Endothelial cell of umbilical vein (primary cell): ENCODE measurements around the gene IGFBP6. TPM values are rescaled to one million over a fixed set of nuclear protein-coding genes. Genes with fewer than 3 reads are reported as not detected.

Source experiments
- BruUV-seq: library from RNA; stranded (reverse); fragments of 400-500 nt; replicated peaks from 2 replicates; lab custom pipeline; 2021; lab: Mats Ljungman, UMichigan
- CTCF ChIA-PET: fragments of 300-600, 350-600 bp; sonication (Branson Sonifier 250); formaldehyde crosslinking; loops from one replicate; lab custom pipeline; 2021; ENCODE audit warnings: antibody characterized with exemption, inconsistent platforms; lab: Charles Lee
- POLR2A ChIA-PET: fragments of 300-600, 350-600 bp; sonication (Branson Sonifier 250); formaldehyde crosslinking; loops from one replicate; lab custom pipeline; 2021; ENCODE audit warnings: antibody characterized with exemption, inconsistent platforms; lab: Charles Lee
- DNase-seq: peaks from one replicate; pipeline ENCODE4 v3.0.0-alpha.2; 2011; ENCODE audit warnings: low read depth, low spot score
- FAIRE-seq: peaks from 2 replicates; lab custom pipeline; 2011; peaks lifted over from hg19 to GRCh38; lab: Jason Lieb, UNC
- H2AFZ ChIP-seq: 2 replicates; pipeline ENCODE4 v1.6.0; 2012; ENCODE audit warnings: low read depth, low read length, control low read depth, inconsistent platforms
- H3K27ac ChIP-seq: 2 replicates; pipeline ENCODE4 v1.5.1; 2011; ENCODE audit warnings: low read depth, mild to moderate bottlenecking, control low read depth, low read length, moderate library complexity; ENCODE audit not compliant: insufficient read depth
- H3K27me3 ChIP-seq, 2 experiments: 2 replicates each; pipeline versions ENCODE4 v1.6.0 to v1.6.1; 2011; ENCODE audit warnings: low read length in 2 of 2, mixed read lengths in 1 of 2; ENCODE audit not compliant: control insufficient read depth in 2 of 2, insufficient read depth in 2 of 2
- H3K36me3 ChIP-seq, 2 experiments: 2 replicates in 1 of 2; 3 replicates in 1 of 2; pipeline ENCODE4 v1.5.1; 2011; ENCODE audit warnings: low read length in 2 of 2, mild to moderate bottlenecking in 1 of 2, moderate library complexity in 1 of 2; ENCODE audit not compliant: control insufficient read depth in 2 of 2, insufficient read depth in 2 of 2; ENCODE audit errors: extremely low read depth in 1 of 2
- H3K4me1 ChIP-seq: 3 replicates; pipeline ENCODE4 v1.5.1; 2011; ENCODE audit warnings: mild to moderate bottlenecking, low read length; ENCODE audit not compliant: control insufficient read depth, insufficient read depth; ENCODE audit errors: extremely low read depth
- H3K4me2 ChIP-seq: 2 replicates; pipeline ENCODE4 v1.6.1; 2011; ENCODE audit warnings: low read length, control low read depth, mixed read lengths; ENCODE audit not compliant: insufficient read depth
- H3K4me3 ChIP-seq, 3 experiments: fragments of 200-600 bp in 1 of 3; sonication (generic), shearing (Covaris generic) in 1 of 3; replicated peaks in 1 of 3; 2 replicates each; pipeline ENCODE4 v1.5.1; 2011 to 2016; ENCODE audit warnings: control low read depth in 3 of 3, low read length in 3 of 3, mild to moderate bottlenecking in 2 of 3, inconsistent platforms in 1 of 3, low read depth in 1 of 3, moderate library complexity in 1 of 3; ENCODE audit not compliant: insufficient read depth in 1 of 3
- H3K79me2 ChIP-seq: 2 replicates; pipeline ENCODE4 v1.6.0; 2012; ENCODE audit warnings: low read length, inconsistent platforms; ENCODE audit not compliant: control insufficient read depth, insufficient read depth
- H3K9ac ChIP-seq: replicated peaks from 2 replicates; pipeline ENCODE3; 2011; ENCODE audit warnings: low read length, control low read depth; ENCODE audit not compliant: insufficient read depth; ENCODE audit errors: extremely low read depth
- H3K9me1 ChIP-seq: replicated peaks from 3 replicates; pipeline ENCODE4 v1.6.0; 2011; ENCODE audit warnings: mild to moderate bottlenecking, low read length; ENCODE audit not compliant: control insufficient read depth, insufficient read depth; ENCODE audit errors: extremely low read depth
- H3K9me3 ChIP-seq: replicated peaks from 2 replicates; pipeline ENCODE4 v1.5.1; 2012; ENCODE audit warnings: low read length, inconsistent platforms; ENCODE audit not compliant: control insufficient read depth, insufficient read depth
- H4K20me1 ChIP-seq: replicated peaks from 2 replicates; pipeline ENCODE3; 2011; ENCODE audit warnings: mild to moderate bottlenecking, low read length; ENCODE audit not compliant: control insufficient read depth, insufficient read depth; ENCODE audit errors: extremely low read depth
- GATA2 ChIP-seq: IDR thresholded peaks from 2 replicates; pipeline ENCODE4 v1.7.0; 2011; ENCODE audit warnings: low read depth, mild to moderate bottlenecking, moderate library complexity, mixed read lengths, low read length; ENCODE audit not compliant: insufficient read length, insufficient read depth
- POLR2AphosphoS5 ChIP-seq: IDR thresholded peaks from 2 replicates; pipeline ENCODE4 v1.6.1; 2012; ENCODE audit warnings: low read depth, mild to moderate bottlenecking, control low read depth, low read length, moderate library complexity; ENCODE audit not compliant: insufficient read depth
- dilution Hi-C: fragments of 300-500 bp; cut with MboI; formaldehyde crosslinking; loops from one replicate; pipeline ENCODE4 v1.15.0; 2019; ENCODE audit warnings: low sequenced_read_pairs; ENCODE audit not compliant: extremely low pct_ligation_motif_present
- intact Hi-C: fragments of 100-400 bp; cut with micrococcal nuclease; formaldehyde crosslinking; loops from one replicate; pipeline ENCODE4 v1.10.0; 2022
- polyA plus RNA-seq, 4 experiments: library from polyadenylated mRNA; depleted of rRNA in 3 of 4; stranded (reverse) in 3 of 4; unstranded in 1 of 4; fragments of >200 nt; gene quantifications; 2 replicates each; pipeline versions ENCODE4 v1.2.1 to v1.2.3, GENCODE V29; 2011 to 2012; ENCODE audit warnings: missing spikeins in 1 of 4
- total RNA-seq: library from RNA; stranded (reverse); gene quantifications from 2 replicates; pipeline ENCODE4 v1.2.3, GENCODE V29; 2021
- TF ChIP-seq, protein P1 (sequence below), 2 donors: IDR thresholded peaks; 1 replicate in 1 of 2; 2 replicates in 1 of 2; pipeline ENCODE4 v1.5.1; 2011; ENCODE audit warnings: low read length in 2 of 2, mild to moderate bottlenecking in 2 of 2, moderate library complexity in 2 of 2, control low read depth in 1 of 2, inconsistent platforms in 1 of 2, low read depth in 1 of 2; ENCODE audit not compliant: insufficient read depth in 1 of 2; ENCODE audit errors: extremely low read depth in 1 of 2

IGFBP6 gene
- total and polyA plus RNA-seq, 2 donors (not counting 3 experiments of a cell fraction or from before 2014, with no cell fraction given), result 14.1 to 18.2 TPM

GRCh38 chr12:53069621-53070410 is 27.7 kb upstream of the IGFBP6 start:
- Histone ChIP-seq H3K4me1 (peaks cover 38% of the 10 kb centered on the region), H3K9ac (no peak overlapping the region)

More at GRCh38 chr12:53069621-53070410, 27.7 kb upstream of the IGFBP6 start:
- Histone ChIP-seq H3K79me2 (no peaks in the 10 kb centered on the region), H3K27me3 (no peaks in the 10 kb centered on the region), H2AFZ (no peak overlapping the region), H3K9me1 (no peaks in the 10 kb centered on the region), H3K4me2 (no peak overlapping the region), H3K9me3 (no peaks in the 10 kb centered on the region), H3K4me3 (no peak overlapping the region), H3K36me3 (peaks cover 0 to 7% of the 10 kb centered on the region in 2 experiments), H3K27ac (no peak overlapping the region), H4K20me1 (no peaks in the 10 kb centered on the region)
- FAIRE-seq (no peak), DNase-seq (no peak)
- dilution Hi-C loops, result no loop called here
- ChIA-PET CTCF (interaction anchor here (3.1 to 14.2 kb wide), 3 partner anchors 17 to 128 kb away, joined by 15 to 463 read pairs (median 18); partner anchors contain the start of genes IGFBP6 and SOAT2), POLR2A (no interaction called here)
- TF ChIP-seq, protein P1, sequence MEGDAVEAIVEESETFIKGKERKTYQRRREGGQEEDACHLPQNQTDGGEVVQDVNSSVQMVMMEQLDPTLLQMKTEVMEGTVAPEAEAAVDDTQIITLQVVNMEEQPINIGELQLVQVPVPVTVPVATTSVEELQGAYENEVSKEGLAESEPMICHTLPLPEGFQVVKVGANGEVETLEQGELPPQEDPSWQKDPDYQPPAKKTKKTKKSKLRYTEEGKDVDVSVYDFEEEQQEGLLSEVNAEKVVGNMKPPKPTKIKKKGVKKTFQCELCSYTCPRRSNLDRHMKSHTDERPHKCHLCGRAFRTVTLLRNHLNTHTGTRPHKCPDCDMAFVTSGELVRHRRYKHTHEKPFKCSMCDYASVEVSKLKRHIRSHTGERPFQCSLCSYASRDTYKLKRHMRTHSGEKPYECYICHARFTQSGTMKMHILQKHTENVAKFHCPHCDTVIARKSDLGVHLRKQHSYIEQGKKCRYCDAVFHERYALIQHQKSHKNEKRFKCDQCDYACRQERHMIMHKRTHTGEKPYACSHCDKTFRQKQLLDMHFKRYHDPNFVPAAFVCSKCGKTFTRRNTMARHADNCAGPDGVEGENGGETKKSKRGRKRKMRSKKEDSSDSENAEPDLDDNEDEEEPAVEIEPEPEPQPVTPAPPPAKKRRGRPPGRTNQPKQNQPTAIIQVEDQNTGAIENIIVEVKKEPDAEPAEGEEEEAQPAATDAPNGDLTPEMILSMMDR (IDR thresholded peaks at IDR 0.05; ENCODE audit: extremely low read depth in 1 of 2, insufficient read depth in 1 of 2, low read depth in 1 of 2, low read length in 2 of 2), result no peak
- no peak for TF ChIP-seq GATA2
- no peak for TF ChIP-seq POLR2AphosphoS5
- intact Hi-C loops, result no loop called here
- no TSS peak for BruUV-seq
